MM.1S (cell line): ENCODE results near the gene UGT2B7.

Experiments used
- DNase-seq: peaks from one replicate; pipeline ENCODE4 v3.0.0-alpha.2; 2015
- H2AFZ ChIP-seq: fragments of 300-600 bp; sonication (generic); 2 replicates; pipeline ENCODE4 v1.6.0; 2016; ENCODE audit warnings: antibody characterized with exemption, low read length
- H3F3A ChIP-seq: fragments of 300-600 bp; sonication (generic); 2 replicates; pipeline ENCODE4 v1.6.1; 2016; ENCODE audit warnings: mild to moderate bottlenecking, antibody characterized with exemption, low read length, moderate library complexity, mixed read lengths; ENCODE audit not compliant: insufficient read depth
- H3K27ac ChIP-seq: fragments of 300-600 bp; sonication (generic); 2 replicates; pipeline ENCODE4 v1.5.1; 2016; ENCODE audit warnings: mild to moderate bottlenecking, low read length
- H3K27me3 ChIP-seq: fragments of 300-600 bp; sonication (generic); replicated peaks from 2 replicates; pipeline ENCODE4 v1.6.0; 2016; ENCODE audit warnings: low read length; ENCODE audit not compliant: insufficient read depth
- H3K36me3 ChIP-seq: fragments of 300-600 bp; sonication (generic); replicated peaks from 2 replicates; pipeline ENCODE4 v1.6.1; 2016; ENCODE audit warnings: mild to moderate bottlenecking, low read length, mixed read lengths; ENCODE audit not compliant: insufficient read depth
- H3K4me1 ChIP-seq: fragments of 300-600 bp; sonication (generic); 2 replicates; pipeline ENCODE4 v1.6.1; 2016; ENCODE audit warnings: low read length, mixed read lengths
- H3K4me2 ChIP-seq: fragments of 300-600 bp; sonication (generic); 2 replicates; pipeline ENCODE4 v1.6.0; 2016; ENCODE audit warnings: low read depth, low read length
- H3K4me3 ChIP-seq: fragments of 300-600 bp; sonication (generic); 2 replicates; pipeline ENCODE4 v1.5.1; 2016; ENCODE audit warnings: low read length, mixed read lengths
- H3K79me2 ChIP-seq: fragments of 300-600 bp; sonication (generic); 2 replicates; pipeline ENCODE4 v1.6.1; 2016; ENCODE audit warnings: mixed run types, low read length, mixed read lengths
- H3K9ac ChIP-seq: fragments of 300-600 bp; sonication (generic); 2 replicates; pipeline ENCODE4 v1.6.1; 2016; ENCODE audit warnings: low read length, mixed read lengths
- H3K9me2 ChIP-seq: fragments of 300-600 bp; sonication (generic); replicated peaks from 2 replicates; pipeline ENCODE4 v1.6.1; 2016; ENCODE audit warnings: mild to moderate bottlenecking, low read length, mixed read lengths; ENCODE audit not compliant: insufficient read depth
- H3K9me3 ChIP-seq: fragments of 300-600 bp; sonication (generic); replicated peaks from 2 replicates; pipeline ENCODE4 v1.6.1; 2016; ENCODE audit warnings: mild to moderate bottlenecking, low read length, mixed read lengths; ENCODE audit not compliant: insufficient read depth
- H4K20me1 ChIP-seq: fragments of 300-600 bp; sonication (generic); 2 replicates; pipeline ENCODE4 v1.6.1; 2016; ENCODE audit warnings: mild to moderate bottlenecking, low read length, moderate library complexity, mixed read lengths; ENCODE audit not compliant: insufficient read depth
- CTCF ChIP-seq: fragments of 300-600 bp; sonication (generic); IDR thresholded peaks from 2 replicates; pipeline ENCODE4 v1.5.1; 2016; ENCODE audit warnings: antibody characterized with exemption, low read length, mixed read lengths
- EZH2 ChIP-seq: fragments of 300-600 bp; sonication (generic); optimal IDR thresholded peaks from 2 replicates; pipeline ENCODE3; 2017; ENCODE audit warnings: low read depth, mild to moderate bottlenecking, antibody characterized with exemption, low read length, mixed read lengths
- EZH2phosphoT487 ChIP-seq: fragments of 300-600 bp; sonication (generic); IDR thresholded peaks from 2 replicates; pipeline ENCODE4 v1.6.1; 2018; ENCODE audit warnings: antibody characterized with exemption, low read length

UGT2B7 gene

GRCh38 chr4:69064391-69064790, 31.9 kb upstream of the UGT2B7 start:
- no peaks in the 10 kb centered on the region for H3K9me3 ChIP-seq
- H3K27ac ChIP-seq, result no peak overlapping the region
- no peaks in the 10 kb centered on the region for H3K36me3 ChIP-seq
- H3K9me2 ChIP-seq, result no peaks in the 10 kb centered on the region
- no peaks in the 10 kb centered on the region for H3K4me1 ChIP-seq
- no peak overlapping the region for H3K4me2 ChIP-seq
- no peak overlapping the region for H2AFZ ChIP-seq
- H3K27me3 ChIP-seq, result 0 out of 2 replicates have a peak, but pooled peaks cover 6% of the 10 kb centered on the region
- no peaks in the 10 kb centered on the region for H4K20me1 ChIP-seq
- TF ChIP-seq CTCF, result no peak
- no peak for TF ChIP-seq EZH2
- no peak for TF ChIP-seq EZH2phosphoT487
- no peaks in the 10 kb centered on the region for H3K79me2 ChIP-seq
- no peak for DNase-seq
- H3K4me3 ChIP-seq, result no peak overlapping the region
- H3K9ac ChIP-seq, result no peak overlapping the region
- H3F3A ChIP-seq, result no peaks in the 10 kb centered on the region

- DNase-seq, result no peak
Observed at GRCh38 chr4:69066945-69067344, 29.3 kb upstream of the UGT2B7 start.

GRCh38 chr4:69069085-69069484, 27.2 kb upstream of the UGT2B7 start:
- H3K4me3 ChIP-seq, result no peak overlapping the region

More at GRCh38 chr4:69066945-69067344, 29.3 kb upstream of the UGT2B7 start:
- H3K79me2 ChIP-seq, result no peaks in the 10 kb centered on the region
- H3K4me3 ChIP-seq, result no peak overlapping the region
- no peaks in the 10 kb centered on the region for H3K27me3 ChIP-seq
- H3K9ac ChIP-seq, result no peak overlapping the region
- no peak for TF ChIP-seq CTCF
- TF ChIP-seq EZH2phosphoT487, result no peak
- no peak for TF ChIP-seq EZH2
- no peaks in the 10 kb centered on the region for H3K9me2 ChIP-seq
- H3K36me3 ChIP-seq, result no peaks in the 10 kb centered on the region
- no peak overlapping the region for H3K27ac ChIP-seq
- H3F3A ChIP-seq, result no peaks in the 10 kb centered on the region
- no peak overlapping the region for H2AFZ ChIP-seq
- H3K4me2 ChIP-seq, result no peak overlapping the region
- H4K20me1 ChIP-seq, result no peaks in the 10 kb centered on the region
- no peaks in the 10 kb centered on the region for H3K9me3 ChIP-seq
- H3K4me1 ChIP-seq, result no peaks in the 10 kb centered on the region

More at GRCh38 chr4:69069085-69069484, 27.2 kb upstream of the UGT2B7 start:
- Histone ChIP-seq H2AFZ (no peak overlapping the region), H3K79me2 (no peaks in the 10 kb centered on the region), H3K27ac (no peak overlapping the region), H3K36me3 (no peaks in the 10 kb centered on the region), H4K20me1 (no peaks in the 10 kb centered on the region), H3F3A (no peaks in the 10 kb centered on the region), H3K4me2 (no peak overlapping the region), H3K27me3 (no peaks in the 10 kb centered on the region), H3K4me1 (no peaks in the 10 kb centered on the region), H3K9ac (no peak overlapping the region), H3K9me2 (no peaks in the 10 kb centered on the region), H3K9me3 (no peaks in the 10 kb centered on the region)
- DNase-seq, result no peak
- TF ChIP-seq EZH2phosphoT487 (no peak), CTCF (no peak), EZH2 (no peak)
